Pancreas (tissue), 10 donors: ENCODE measurements around the gene DIABLO. TPM values are rescaled to one million over a fixed set of nuclear protein-coding genes. Genes with fewer than 3 reads are reported as not detected.
"Not testable (repeated sequence)": the region's sequence is repeated elsewhere in the genome, so short reads cannot be mapped to it uniquely, and the experiment has no call there.

Experiments used
- ATAC-seq, 4 donors: fragments of 200-7000 bp; cut with Tn5 transposase; one replicate each; pipeline versions ENCODE4 v1.8.0 to v1.9.1; 2020; ENCODE audit warnings: mild to moderate bottlenecking in 4 of 4, moderate library complexity in 4 of 4
- DNase-seq, 6 donors: peaks; one replicate each; pipeline ENCODE4 v3.0.0-alpha.2; 2020
- FAIRE-seq: peaks from 2 replicates; lab custom pipeline; 2012; peaks lifted over from hg19 to GRCh38; lab: Jason Lieb, UNC
- H3K27ac ChIP-seq, 4 donors: fragments of 200-600 bp; sonication (generic); 1 replicate in 3 of 4; 2 replicates in 1 of 4; pipeline versions ENCODE4 v1.5.0 to v1.8.0; 2020
- H3K27me3 ChIP-seq, 4 donors: fragments of 200-600 bp; one replicate each; pipeline ENCODE4 v1.8.0; 2021
- H3K36me3 ChIP-seq, 3 donors: fragments of 200-600 bp; sonication (generic) in 1 of 3; one replicate each; pipeline versions ENCODE4 v1.5.0 to v1.8.0; 2020 to 2021
- H3K4me1 ChIP-seq, 3 donors: fragments of 200-600 bp; one replicate each; pipeline ENCODE4 v1.8.0; 2021
- H3K4me3 ChIP-seq, 4 donors: fragments of 200-600 bp; sonication (generic) in 2 of 4; one replicate each; pipeline versions ENCODE4 v1.5.0 to v1.8.0; 2020 to 2021
- H3K9me3 ChIP-seq, 4 donors: fragments of 200-600 bp; one replicate each; pipeline ENCODE4 v1.8.0; 2021
- WGBS, 2 donors: extraction: QIAGEN DNeasy Blood & Tissue Kit; methylation state at CpG; one replicate each; pipeline ENCODE4 v1.1.7; 2013; 5-methylcytosine and 5-hydroxymethylcytosine counted together
- intact Hi-C, 3 donors: fragments of 100-400 bp; cut with DNase I; formaldehyde crosslinking; loops; one replicate each; pipeline versions ENCODE4 v1.11.1 to v1.14.2; 2022
- polyA plus RNA-seq, 2 donors: library from polyadenylated mRNA; stranded (reverse); fragments of 200-250 nt; gene quantifications; one replicate each; pipeline ENCODE4 v1.2.3, GENCODE V29; 2013
- total RNA-seq, 6 donors: library from RNA; stranded (reverse); fragmentation: NEBNext Ultra II Directional in 4 of 6; extraction: Animal tissue kit (Norgen Biotek cat#: 25700) in 4 of 6; gene quantifications; one replicate each; pipeline versions ENCODE4 v1.2.1 to v1.2.4, GENCODE V29; 2021 to 2023
- TF ChIP-seq, protein P1 (sequence below), 4 donors: fragments of 200-600 bp; sonication (generic) in 3 of 4; IDR thresholded peaks; one replicate each; pipeline versions ENCODE4 v1.5.0 to v1.8.0; 2021; ENCODE audit warnings: antibody characterized with exemption in 4 of 4
- donor health status: healthy with polysubstance abuse.
- donor health status: DM: no; HTN: no; CAD: no; lungs with moderate emphysema.
- donor health status: DM: no; HTN: no; CAD: no.
- donor health status: control.
- donor health status: control.
- donor health status: Bipolar disorder and iron deficiency.
- donor health status: DM: yes; HTN: yes; CAD: no.
- donor health status: DM: no; HTN: no; CAD: no.
- donor health status: DM: no; HTN: no; CAD: no.
- donor health status: DM: yes; HTN: yes; CAD: no.

The DIABLO gene
- total and polyA plus RNA-seq, 8 donors, result 13.2 to 42.1 (median 18.3) TPM

DNA sequence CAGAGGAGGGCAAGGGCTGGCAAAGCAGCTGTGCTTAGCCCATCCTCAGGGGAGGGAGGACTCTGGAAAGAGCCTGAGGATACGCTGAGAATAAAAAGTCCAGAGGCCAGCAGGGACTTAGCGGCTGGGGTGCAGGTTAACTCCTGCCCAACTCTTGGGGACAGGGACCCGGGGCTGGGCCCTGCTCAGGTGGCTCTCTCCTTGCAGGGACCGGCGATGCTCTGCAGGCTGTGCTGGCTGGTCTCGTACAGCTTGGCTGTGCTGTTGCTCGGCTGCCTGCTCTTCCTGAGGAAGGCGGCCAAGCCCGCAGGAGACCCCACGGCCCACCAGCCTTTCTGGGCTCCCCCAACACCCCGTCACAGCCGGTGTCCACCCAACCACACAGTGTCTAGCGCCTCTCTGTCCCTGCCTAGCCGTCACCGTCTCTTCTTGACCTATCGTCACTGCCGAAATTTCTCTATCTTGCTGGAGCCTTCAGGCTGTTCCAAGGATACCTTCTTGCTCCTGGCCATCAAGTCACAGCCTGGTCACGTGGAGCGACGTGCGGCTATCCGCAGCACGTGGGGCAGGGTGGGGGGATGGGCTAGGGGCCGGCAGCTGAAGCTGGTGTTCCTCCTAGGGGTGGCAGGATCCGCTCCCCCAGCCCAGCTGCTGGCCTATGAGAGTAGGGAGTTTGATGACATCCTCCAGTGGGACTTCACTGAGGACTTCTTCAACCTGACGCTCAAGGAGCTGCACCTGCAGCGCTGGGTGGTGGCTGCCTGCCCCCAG is 19.6 kb downstream of the DIABLO start:
- Histone ChIP-seq H3K27me3 (no peaks in the 10 kb centered on the region), H3K4me3 (no peak overlapping the region), H3K27ac (no peak overlapping the region), H3K4me1 (peaks cover 0 to 7% (median 5%) of the 10 kb centered on the region in 3 donors), H3K36me3 (peaks cover 2 to 36% (median 14%) of the 10 kb centered on the region in 3 donors), H3K9me3 (no peaks in the 10 kb centered on the region)
- TF ChIP-seq, protein P1, sequence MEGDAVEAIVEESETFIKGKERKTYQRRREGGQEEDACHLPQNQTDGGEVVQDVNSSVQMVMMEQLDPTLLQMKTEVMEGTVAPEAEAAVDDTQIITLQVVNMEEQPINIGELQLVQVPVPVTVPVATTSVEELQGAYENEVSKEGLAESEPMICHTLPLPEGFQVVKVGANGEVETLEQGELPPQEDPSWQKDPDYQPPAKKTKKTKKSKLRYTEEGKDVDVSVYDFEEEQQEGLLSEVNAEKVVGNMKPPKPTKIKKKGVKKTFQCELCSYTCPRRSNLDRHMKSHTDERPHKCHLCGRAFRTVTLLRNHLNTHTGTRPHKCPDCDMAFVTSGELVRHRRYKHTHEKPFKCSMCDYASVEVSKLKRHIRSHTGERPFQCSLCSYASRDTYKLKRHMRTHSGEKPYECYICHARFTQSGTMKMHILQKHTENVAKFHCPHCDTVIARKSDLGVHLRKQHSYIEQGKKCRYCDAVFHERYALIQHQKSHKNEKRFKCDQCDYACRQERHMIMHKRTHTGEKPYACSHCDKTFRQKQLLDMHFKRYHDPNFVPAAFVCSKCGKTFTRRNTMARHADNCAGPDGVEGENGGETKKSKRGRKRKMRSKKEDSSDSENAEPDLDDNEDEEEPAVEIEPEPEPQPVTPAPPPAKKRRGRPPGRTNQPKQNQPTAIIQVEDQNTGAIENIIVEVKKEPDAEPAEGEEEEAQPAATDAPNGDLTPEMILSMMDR (IDR thresholded peaks at IDR 0.05), result no peak
- intact Hi-C loops, result no loop called here
- no peak for FAIRE-seq
- peak in 1 of 6 donors; percentile 65 for DNase-seq
- 50 to 65% methylated on average over 26 to 27 of the region's 27 CpGs for WGBS, 2 donors
- no peak for ATAC-seq

DNA sequence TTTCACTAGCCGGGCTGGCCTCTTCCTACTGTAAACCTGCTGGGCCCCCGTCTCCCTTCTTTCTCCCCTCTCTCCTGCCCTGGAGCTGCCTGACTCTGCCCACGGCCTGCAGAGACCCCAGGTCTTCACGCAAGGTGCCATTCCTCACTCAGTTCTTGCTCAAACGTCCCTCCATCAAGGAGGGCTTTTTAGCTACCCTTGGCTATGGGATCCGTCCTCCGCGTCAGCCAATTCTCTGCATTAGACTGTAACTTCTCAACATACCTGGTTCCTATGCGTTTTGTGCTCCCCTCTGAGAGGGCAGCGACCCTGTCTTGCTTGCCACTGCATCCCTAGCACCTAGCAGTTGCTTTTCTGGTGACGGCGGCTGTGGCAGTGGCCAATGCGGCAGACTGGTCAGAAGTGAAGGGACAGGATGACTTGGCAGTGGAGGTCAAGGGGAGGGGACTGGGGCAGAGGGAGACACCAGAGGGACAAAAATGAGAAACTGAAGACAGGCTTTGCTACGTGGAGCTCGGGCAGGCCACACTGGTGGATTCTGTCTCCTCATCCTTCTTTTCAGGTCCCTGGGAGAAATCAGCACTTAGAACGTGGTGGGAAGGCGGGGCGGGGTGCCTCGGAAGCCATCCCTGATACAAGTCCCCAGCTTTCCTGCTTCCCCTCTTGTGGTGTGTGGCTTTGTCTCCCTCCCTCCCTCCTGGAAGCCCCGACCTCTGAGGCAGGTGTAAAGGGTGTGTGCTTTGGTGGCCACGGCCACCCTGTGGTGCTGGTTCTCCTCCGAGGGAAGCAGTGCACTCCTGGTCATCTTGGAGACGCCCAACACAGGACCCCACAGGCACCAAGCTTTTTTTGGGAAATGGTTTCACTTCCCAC is 20.6 kb downstream of the DIABLO start:
- FAIRE-seq (no peak), ATAC-seq (no peak), DNase-seq (no peak)
- Histone ChIP-seq H3K4me3 (no peak overlapping the region), H3K27me3 (no peaks in the 10 kb centered on the region), H3K4me1 (peaks cover 0 to 7% (median 5%) of the 10 kb centered on the region in 3 donors), H3K27ac (no peak overlapping the region), H3K9me3 (no peaks in the 10 kb centered on the region), H3K36me3 (peaks cover 0 to 31% (median 14%) of the 10 kb centered on the region in 3 donors)
- TF ChIP-seq, protein P1 (IDR thresholded peaks at IDR 0.05), result no peak
- intact Hi-C loops, result no loop called here
- 47 to 54% methylated on average over 23 of the region's 23 CpGs for WGBS, 2 donors

DNA sequence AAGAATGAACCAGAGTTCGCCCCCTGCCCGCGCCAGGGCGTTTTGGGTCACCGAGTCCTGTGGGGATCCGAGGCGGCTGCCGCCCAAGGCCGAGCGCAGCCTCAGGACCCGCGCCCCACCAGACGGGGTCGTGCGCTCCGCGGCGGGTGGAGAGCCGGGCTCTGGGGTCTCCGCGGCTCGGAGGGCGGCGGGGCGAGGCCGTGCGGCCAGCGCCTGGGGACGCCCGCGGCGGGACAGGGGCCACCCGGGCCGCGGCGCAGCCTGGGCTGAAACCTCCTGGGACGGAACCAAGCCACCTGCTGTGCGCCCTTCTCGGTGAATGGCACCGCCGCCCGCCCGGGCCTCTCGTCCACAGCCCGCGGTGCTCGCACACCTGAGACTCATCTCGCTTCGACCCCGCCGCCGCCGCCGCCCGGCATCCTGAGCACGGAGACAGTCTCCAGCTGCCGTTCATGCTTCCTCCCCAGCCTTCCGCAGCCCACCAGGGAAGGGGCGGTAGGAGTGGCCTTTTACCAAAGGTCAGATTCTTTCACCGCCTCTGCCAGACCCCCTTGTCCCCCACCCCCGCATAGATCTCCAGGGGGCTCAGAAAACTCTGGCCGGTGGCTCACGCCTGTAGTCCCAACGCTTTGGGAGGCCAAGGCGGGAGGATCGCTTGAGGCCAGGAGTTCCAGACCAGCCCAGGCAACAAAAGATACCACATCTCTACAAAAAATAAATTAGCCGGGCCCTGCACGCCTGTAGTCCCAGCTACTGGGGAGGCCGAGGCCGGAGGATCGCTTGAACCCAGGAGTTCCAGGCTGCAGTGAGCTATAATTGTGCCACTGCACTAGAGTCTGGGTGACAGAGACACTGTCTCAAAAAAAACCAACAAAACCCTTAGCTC is 21.4 kb downstream of the DIABLO start:
- DNase-seq (peak in 2 of 6 donors; percentile 63 to 68), FAIRE-seq (no peak), ATAC-seq (peak in 3 of 4 donors; percentile 5 to 31 (median 22))
- peak overlapping the region; percentile 28 to 70 (median 44) for H3K4me3 ChIP-seq
- 15 to 20% methylated on average over 47 to 71 of the region's 71 CpGs for WGBS, 2 donors
- peaks cover 0 to 7% (median 5%) of the 10 kb centered on the region in 3 donors for H3K4me1 ChIP-seq
- H3K27me3 ChIP-seq, result no peaks in the 10 kb centered on the region
- no peak overlapping the region for H3K27ac ChIP-seq
- intact Hi-C loops, result loop anchor here in 1 of 3 donors (5.0 kb wide), 1 partner anchor 147 kb away; no protein-coding TSS in a partner anchor
- H3K9me3 ChIP-seq, result no peaks in the 10 kb centered on the region
- H3K36me3 ChIP-seq, result peaks cover 0 to 24% (median 14%) of the 10 kb centered on the region in 3 donors
- TF ChIP-seq, protein P1 (IDR thresholded peaks at IDR 0.05), result no peak

DNA sequence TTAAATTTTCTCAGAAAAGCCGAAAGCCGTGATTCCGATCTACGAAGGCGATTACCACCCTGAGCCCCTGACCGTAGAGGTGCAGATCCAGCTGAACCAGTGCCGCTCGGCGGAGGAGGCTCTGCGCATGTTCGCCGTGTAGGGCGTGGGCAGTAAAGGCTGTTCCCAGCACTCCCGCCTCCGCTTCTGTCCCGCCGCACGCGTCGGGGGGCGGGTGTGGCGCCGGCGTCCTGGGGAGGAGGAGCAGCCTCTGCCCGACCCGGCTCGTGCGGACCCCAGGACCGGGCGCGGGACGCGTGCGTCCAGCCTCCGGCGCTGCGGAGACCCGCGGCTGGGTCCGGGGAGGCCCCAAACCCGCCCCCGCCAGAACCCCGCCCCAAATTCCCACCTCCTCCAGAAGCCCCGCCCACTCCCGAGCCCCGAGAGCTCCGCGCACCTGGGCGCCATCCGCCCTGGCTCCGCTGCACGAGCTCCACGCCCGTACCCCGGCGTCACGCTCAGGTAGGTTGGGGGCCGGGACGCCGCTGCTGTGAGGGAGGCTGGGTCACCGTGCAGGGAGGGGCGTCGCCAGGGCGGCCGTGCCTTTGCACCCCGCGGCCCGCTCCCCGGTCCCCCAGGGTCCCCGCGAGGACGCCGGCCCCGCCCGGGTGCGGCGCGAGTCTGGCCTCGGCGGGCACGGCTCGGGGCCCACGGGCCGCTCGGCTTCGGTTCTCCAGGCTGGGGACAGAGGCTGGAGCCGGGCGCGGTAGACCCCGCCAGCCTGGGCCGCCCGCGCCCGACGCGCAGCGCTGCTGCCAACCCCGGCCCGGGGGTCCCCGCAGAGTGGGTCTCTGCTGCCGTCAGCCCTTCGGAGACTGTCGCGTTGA is 22.3 kb downstream of the DIABLO start, which contains the start of gene B3GNT4:
B3GNT4 (plus strand) TSS at position 409 of the 866 bp plus-strand sequence. CDS start 910 bp downstream, outside the sequence.
- peak within 1 kb of the TSS; percentile 28 to 70 (median 44) for H3K4me3 ChIP-seq
- peaks cover 0 to 16% (median 11%) of the 10 kb centered on the region in 3 donors for H3K36me3 ChIP-seq
- H3K4me1 ChIP-seq, result peaks cover 0 to 7% (median 5%) of the 10 kb centered on the region in 3 donors
- H3K27me3 ChIP-seq, result no peaks in the 10 kb centered on the region
- WGBS, 2 donors, result 0 to 1% methylated on average over 60 to 104 of the region's 104 CpGs
- ATAC-seq (peak; percentile 79 to 90 (median 86)), FAIRE-seq (no peak), DNase-seq (peak; percentile 61 to 88 (median 71))
- intact Hi-C loops, result loop anchor here in 1 of 3 donors (5.0 kb wide), 1 partner anchor 146 kb away; no protein-coding TSS in a partner anchor
- TF ChIP-seq, protein P1 (IDR thresholded peaks at IDR 0.05), result no peak
- no peak within 1 kb of the TSS for H3K27ac ChIP-seq
- H3K9me3 ChIP-seq, result no peaks in the 10 kb centered on the region

DNA sequence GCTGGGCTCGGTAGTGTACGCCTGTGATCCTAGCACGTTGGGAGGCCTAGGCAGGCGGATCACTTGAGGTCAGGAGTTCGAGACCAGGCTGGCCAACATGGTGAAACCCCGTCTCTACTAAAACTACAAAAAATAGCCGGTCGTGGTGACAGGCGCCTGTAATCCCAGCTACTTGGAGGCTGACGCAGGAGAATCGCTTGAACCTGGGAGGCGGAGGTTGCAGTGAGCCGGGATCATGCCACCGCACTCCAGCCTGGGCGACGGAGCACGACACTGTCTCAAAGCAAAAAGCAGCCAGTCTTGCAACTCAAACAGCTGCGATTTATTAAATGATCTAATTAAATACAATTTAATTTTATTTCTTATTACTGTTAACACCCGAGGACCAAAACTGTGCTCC is 23.0 kb downstream of the DIABLO start:
- H3K4me1 ChIP-seq, DNase-seq, ATAC-seq, H3K9me3 ChIP-seq, H3K27ac ChIP-seq, FAIRE-seq, H3K36me3 ChIP-seq, H3K27me3 ChIP-seq: not testable (repeated sequence)
- intact Hi-C loops, result loop anchor here in 1 of 3 donors (5.0 kb wide), 1 partner anchor 146 kb away; no protein-coding TSS in a partner anchor
- H3K4me3 ChIP-seq, result peak overlapping the region; percentile 28 to 70 (median 44)
- 53 to 54% methylated on average over 19 of the region's 19 CpGs for WGBS, 2 donors
